Left ventricle myocardium inferior (tissue), 1 donor: ENCODE data around the gene TULP1. TPM values are rescaled to one million over a fixed set of nuclear protein-coding genes. Genes with fewer than 3 reads are reported as not detected.
"Not testable (repeated sequence)": the region's sequence is repeated elsewhere in the genome, so short reads cannot be mapped to it uniquely, and the experiment has no call there.

ENCODE experiments used
- DNase-seq: peaks from one replicate; pipeline ENCODE4 v3.0.0-alpha.2; 2020
- H3K27ac ChIP-seq: fragments of 200-600 bp; replicated peaks from 2 replicates; pipeline ENCODE4 v1.8.0; 2021
- H3K27me3 ChIP-seq: fragments of 200-600 bp; 2 replicates; pipeline ENCODE4 v1.8.0; 2021; ENCODE audit warnings: low read depth
- H3K36me3 ChIP-seq: fragments of 200-600 bp; 2 replicates; pipeline ENCODE4 v1.8.0; 2021
- H3K4me1 ChIP-seq: fragments of 200-600 bp; 2 replicates; pipeline ENCODE4 v1.8.0; 2021
- H3K4me3 ChIP-seq: fragments of 200-600 bp; 2 replicates; pipeline ENCODE4 v1.8.0; 2021; ENCODE audit warnings: mild to moderate bottlenecking, moderate library complexity
- H3K9me3 ChIP-seq: fragments of 200-600 bp; replicated peaks from 2 replicates; pipeline ENCODE4 v1.8.0; 2021
- intact Hi-C: fragments of 100-400 bp; cut with micrococcal nuclease; formaldehyde crosslinking; loops from one replicate; pipeline ENCODE4 v1.11.0; 2022
- total RNA-seq: library from RNA; stranded (reverse); fragmentation: NEBNext Ultra II Directional; extraction: Animal tissue kit (Norgen Biotek cat#: 25700); gene quantifications from one replicate; pipeline ENCODE4 v1.2.1, GENCODE V29; 2021
- TF ChIP-seq, protein P1 (sequence below): fragments of 200-600 bp; IDR thresholded peaks from 2 replicates; pipeline ENCODE4 v1.8.0; 2021; ENCODE audit warnings: antibody characterized with exemption, mild to moderate bottlenecking, borderline replicate concordance
- donor health status: DM: no; HTN: yes; CAD: no; lungs with severe emphysema.

TULP1 gene
- total RNA-seq, 1 donor from 2014 or later: not detected

DNA sequence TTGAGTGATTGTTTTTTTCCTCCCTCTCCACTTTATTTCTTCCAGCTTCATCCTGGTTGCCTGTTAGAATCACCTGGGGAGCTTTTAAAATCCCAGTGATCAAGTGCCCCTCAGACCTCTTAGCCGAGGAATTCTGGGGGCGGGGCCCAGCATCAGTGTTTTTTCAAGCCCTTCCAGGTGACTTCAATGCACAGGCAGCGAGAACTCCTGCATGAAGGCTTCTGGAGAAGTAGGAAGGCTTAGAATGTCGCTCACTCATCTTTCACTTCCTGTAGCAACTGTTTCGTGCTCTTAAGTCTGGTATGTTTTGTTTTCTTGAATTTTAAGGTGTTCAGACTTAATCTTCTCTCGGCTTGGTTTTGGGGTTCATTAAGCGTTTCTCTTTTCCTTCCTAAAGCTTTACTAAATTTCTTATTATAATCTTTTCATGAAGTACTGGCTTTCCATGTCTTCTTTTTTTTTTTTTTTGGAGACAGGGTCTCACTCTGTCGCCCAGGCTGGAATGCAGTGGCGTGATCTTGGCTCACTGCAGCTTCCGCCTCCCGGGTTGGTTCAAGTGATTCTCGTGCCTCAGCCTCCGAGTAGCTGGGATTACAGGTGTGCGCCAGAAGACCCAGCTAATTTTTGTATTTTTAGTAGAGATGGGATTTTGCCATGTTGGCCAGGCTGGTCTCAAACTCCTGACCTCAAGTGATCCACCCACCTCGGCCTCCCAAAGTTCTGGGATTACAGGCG, 30.9 kb upstream of the TULP1 start:
- TF ChIP-seq, protein P1, sequence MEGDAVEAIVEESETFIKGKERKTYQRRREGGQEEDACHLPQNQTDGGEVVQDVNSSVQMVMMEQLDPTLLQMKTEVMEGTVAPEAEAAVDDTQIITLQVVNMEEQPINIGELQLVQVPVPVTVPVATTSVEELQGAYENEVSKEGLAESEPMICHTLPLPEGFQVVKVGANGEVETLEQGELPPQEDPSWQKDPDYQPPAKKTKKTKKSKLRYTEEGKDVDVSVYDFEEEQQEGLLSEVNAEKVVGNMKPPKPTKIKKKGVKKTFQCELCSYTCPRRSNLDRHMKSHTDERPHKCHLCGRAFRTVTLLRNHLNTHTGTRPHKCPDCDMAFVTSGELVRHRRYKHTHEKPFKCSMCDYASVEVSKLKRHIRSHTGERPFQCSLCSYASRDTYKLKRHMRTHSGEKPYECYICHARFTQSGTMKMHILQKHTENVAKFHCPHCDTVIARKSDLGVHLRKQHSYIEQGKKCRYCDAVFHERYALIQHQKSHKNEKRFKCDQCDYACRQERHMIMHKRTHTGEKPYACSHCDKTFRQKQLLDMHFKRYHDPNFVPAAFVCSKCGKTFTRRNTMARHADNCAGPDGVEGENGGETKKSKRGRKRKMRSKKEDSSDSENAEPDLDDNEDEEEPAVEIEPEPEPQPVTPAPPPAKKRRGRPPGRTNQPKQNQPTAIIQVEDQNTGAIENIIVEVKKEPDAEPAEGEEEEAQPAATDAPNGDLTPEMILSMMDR: no peak
- Histone ChIP-seq H3K27me3 (peaks cover 47% of the 10 kb centered on the region), H3K4me1 (no peaks in the 10 kb centered on the region), H3K36me3 (no peaks in the 10 kb centered on the region), H3K27ac (no peak overlapping the region), H3K4me3 (no peak overlapping the region), H3K9me3 (peaks cover 16% of the 10 kb centered on the region)
- intact Hi-C loops: no loop called here
- no peak for DNase-seq

DNA sequence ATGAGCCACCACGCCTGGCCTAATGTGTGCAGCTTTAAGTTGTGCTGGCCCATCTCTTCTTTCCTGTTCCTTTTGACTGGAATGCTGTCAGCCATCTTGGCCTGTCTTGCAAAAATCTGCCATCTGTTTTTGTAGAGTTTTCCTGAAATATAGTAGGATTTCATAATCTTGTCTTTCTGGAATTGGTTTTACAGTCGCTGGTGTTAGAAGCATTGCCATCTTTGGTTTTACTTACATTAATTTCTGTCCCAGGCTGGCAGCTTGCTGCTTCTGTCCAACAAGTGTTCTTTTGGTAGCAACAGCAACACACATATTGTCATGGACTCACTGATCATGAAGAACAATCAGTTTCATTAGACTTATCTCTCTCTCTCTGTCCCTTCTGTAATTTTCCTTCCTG, 29.1 kb upstream of the TULP1 start:
- Histone ChIP-seq H3K4me3 (no peak overlapping the region), H3K27me3 (peaks cover 29% of the 10 kb centered on the region), H3K9me3 (peaks cover 16% of the 10 kb centered on the region), H3K36me3 (no peaks in the 10 kb centered on the region), H3K4me1 (no peaks in the 10 kb centered on the region), H3K27ac (no peak overlapping the region)
- TF ChIP-seq, protein P1: no peak
- DNase-seq: no peak
- intact Hi-C loops: no loop called here

DNA sequence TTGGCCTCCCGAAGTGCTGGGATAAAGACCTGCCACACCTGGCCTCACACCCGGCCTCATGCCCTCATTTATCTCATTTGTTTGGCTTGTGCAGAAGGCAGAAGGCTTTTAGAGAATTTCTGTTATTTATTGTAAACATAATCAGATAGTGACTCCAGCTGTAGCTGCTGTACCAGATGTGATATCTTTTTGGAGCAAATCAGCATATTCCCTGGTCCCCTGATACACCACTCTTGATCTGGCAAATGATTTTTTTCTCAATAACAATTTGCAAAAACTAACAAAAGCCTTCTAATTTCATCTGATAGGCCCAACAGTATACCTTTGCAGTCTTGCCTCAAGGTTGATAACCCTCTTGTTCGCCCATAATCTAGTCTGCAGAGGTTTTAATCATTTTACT, 26.5 kb upstream of the TULP1 start:
- H3K27me3 ChIP-seq: peaks cover 6% of the 10 kb centered on the region
- TF ChIP-seq, protein P1: no peak
- H3K4me3 ChIP-seq: no peak overlapping the region
- H3K9me3 ChIP-seq: peaks cover 16% of the 10 kb centered on the region
- no peaks in the 10 kb centered on the region for H3K36me3 ChIP-seq
- no peak for DNase-seq
- no peak overlapping the region for H3K27ac ChIP-seq
- H3K4me1 ChIP-seq: no peaks in the 10 kb centered on the region
- intact Hi-C loops: no loop called here

DNA sequence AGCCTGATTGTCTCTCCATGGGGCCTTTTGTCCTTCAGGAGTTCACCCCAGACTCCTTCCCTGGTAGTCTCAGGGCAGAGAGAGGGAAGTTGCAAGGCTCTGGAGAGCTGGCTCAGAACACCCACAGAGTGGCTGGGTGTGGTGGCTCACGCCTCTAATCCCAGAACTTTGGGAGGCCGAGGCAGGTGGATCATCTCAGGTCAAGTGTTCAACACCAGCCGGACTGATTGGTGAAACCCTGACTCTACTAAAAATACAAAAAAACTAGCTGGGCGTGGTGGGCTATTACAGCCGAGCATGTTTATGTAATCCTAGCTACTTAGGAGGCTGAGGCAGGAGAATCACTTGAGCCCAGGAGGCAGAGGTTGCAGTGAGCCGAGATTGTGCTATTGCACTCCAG, 23.2 kb upstream of the TULP1 start:
- H3K27me3 ChIP-seq: peaks cover 33% of the 10 kb centered on the region
- H3K36me3 ChIP-seq, H3K4me3 ChIP-seq: not testable (repeated sequence)

DNA sequence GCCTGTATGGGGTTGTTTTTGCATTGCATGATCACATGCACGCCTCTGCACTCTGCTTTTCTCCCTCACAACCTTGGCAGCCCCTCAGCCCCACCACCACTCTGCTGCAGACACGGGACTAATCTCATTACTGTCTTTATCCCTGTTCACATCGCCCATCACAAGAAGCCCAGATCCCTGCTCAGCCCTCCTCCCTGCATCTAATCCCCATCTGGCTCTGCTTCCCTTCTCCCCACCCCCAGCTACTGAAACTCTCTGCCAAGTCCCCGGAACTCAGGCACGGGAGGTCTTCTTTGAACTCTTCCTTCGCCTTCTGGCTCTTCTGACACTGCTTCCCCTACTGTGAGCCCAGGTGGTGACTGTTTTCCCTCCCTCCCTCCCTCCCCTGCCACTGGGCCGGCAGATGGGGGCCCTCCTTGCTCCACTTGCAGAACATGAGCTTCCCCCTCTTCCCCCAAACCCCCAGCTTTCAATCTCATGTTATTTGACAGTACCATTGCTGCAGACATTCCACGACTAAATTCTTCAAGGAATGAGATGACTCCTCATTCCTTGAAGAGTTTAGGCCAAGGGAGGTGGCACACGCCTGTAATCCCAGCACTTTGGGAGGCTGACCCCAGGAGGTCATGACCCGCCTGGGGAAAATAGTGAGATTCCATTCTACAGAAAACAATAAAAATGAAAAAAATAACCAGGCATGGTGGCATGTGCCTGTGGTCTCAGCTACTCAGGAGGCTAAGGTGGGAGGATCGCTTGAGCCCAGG, 21.9 kb upstream of the TULP1 start:
- intact Hi-C loops: no loop called here

More for the DNA sequence above, 23.2 kb upstream of the TULP1 start:
- intact Hi-C loops, H3K4me1 ChIP-seq, H3K9me3 ChIP-seq, DNase-seq, H3K27ac ChIP-seq: not testable (repeated sequence)

More for the DNA sequence above, 21.9 kb upstream of the TULP1 start:
- peaks cover 33% of the 10 kb centered on the region for H3K27me3 ChIP-seq
- no peak overlapping the region for H3K4me3 ChIP-seq
- H3K4me1 ChIP-seq: no peaks in the 10 kb centered on the region
- TF ChIP-seq, protein P1: no peak
- no peaks in the 10 kb centered on the region for H3K36me3 ChIP-seq
- no peak for DNase-seq
- no peaks in the 10 kb centered on the region for H3K9me3 ChIP-seq
- H3K27ac ChIP-seq: no peak overlapping the region
